ENCODE measurements around the gene TSR1.
A peak's percentile ranks its signal among the peaks of the same experiment; 100 is the strongest.
"Not testable (repeated sequence)": the region's sequence is repeated elsewhere in the genome, so short reads cannot be mapped to it uniquely, and the experiment has no call there.

The TSR1 gene

DNA sequence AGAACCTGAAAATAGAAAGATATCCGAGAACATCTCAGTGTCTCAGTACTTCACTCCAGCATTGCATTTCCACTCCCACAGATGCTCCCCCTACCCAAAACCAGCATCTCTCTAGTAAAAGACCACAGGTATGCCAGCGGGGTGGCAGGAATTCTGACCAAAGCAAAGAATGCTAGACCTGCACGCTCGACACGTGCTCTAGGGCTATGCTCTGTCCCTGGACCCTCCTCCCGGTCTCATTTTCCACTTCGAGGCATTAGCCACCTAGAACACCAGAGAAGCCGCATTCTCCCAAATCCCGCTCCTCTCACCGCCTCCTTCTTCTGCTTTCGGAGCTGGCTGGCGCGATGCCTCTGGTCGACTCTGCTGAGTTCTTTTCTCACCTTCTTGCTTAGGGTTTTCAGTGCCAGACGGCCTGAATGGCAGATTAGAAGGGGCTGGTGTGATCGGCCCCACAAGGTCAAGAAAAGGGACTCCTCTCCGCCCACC is 487 bp downstream of the TSR1 start:
- DNase-seq: no peak

DNA sequence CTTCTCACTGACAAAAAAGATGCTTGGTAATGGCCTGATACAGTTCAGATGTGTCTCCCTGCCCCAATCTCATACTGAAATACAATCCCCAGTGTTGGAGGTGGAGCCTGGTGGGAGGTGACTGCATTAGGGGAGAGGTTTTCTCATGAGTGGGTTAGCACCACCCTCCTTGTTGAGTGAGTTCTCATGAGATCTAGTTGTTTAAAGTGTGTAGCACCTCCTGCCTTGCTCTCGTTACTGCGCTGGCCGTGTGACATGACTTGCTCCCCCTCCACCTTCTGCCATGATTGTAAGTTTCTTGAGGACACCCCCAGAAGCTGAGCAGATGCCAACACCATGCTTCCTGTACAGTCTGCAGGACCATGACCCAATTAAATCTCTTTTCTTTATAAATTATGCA is 5.0 kb downstream of the TSR1 start:
- DNase-seq: no peak

DNA sequence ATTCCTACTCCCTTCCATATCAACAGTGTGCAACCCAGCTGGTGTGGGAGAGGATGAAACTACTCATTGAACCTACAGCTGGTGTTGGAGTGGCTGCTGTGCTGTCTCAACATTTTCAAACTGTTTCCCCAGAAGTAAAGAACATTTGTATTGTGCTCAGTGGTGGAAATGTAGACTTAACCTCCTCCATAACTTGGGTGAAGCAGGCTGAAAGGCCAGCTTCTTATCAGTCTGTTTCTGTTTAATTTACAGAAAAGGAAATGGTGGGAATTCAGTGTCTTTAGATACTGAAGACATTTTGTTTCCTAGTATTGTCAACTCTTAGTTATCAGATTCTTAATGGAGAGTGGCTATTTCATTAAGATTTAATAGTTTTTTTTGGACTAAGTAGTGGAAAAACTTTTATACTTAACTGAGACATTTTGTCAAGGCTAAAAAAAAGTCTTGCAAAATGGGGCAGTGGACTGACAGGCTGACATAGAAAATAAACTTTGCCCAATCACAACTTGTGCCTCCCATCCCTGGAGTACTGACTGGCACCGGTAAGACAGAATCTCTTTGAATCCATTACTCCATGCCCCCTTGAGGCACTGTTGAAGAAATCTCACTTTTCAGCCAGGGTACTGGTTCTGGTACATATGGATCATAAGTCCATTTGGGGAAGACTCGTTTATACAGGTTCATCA is 12.5 kb downstream of the TSR1 start:
- DNase-seq: no peak

DNA sequence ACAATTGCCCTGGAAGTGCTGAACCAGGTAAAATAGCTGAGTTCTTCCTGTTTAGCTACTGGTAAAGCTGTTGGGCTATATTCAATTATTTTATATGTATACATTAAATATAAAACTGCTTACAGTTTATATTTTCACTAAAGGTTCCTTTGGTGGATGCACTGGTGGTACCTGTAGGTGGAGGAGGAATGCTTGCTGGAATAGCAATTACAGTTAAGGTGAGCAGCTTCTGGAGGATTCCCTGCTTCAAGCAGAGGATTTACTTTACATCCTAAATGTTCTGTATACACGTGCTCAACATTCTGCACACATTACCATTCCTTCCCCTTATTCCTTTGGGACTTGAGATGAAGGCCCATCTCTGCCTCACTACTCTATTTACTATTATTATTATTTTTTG is 14.9 kb downstream of the TSR1 start:
- no peak for DNase-seq

DNA sequence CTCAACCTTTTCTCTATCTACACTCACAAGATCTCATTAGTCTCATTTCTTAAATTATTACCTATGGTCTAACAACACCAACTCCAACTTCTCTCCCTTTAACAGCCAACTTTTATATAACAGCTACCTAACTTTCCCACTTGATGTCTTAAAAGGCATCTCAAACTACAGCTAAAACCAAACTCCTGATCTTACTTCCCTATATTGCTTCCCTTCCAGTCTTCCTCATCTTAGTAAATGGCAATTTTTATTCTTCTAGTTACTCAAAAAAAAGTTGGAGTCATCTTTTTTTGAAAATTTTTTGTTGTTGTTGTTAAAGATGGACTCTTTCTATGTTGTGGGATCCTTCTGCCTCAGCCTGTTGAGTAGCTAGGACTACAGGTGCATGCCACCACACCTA is 17.2 kb downstream of the TSR1 start:
- DNase-seq: no peak

DNA sequence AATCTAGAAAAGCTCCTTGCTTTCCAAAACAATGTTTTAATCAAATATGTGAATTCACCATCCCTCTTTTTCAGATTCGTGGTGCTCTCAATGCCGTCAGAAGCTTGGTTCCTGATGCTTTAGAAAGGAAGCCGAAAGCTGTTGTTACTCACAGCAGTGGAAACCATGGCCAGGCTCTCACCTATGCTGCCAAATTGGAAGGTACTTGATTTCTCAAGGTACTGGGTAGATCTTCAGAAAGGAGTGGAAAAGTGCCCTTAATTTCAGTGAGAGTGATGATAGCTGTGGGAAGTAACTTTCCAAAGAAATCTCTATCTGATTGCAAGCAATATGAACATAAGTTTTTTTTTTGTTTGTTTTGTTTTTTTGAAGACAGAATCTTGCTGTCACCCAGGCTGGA is 18.5 kb downstream of the TSR1 start:
- no peak for DNase-seq

DNA sequence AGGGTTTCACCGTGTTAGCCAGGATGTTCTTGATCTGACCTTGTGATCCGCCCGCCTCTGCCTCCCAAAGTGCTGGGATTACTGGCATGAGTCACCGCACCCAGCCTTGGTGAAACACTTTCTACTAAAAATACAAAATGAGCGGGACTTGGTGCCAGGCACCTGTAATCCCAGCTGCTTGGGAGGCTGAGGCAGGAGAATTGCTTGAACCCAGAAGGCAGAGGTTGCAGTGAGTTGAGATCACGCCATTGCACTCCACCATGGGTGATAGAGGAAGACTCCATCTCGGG is 19.4 kb downstream of the TSR1 start:
- DNase-seq: not testable (repeated sequence)

DNA sequence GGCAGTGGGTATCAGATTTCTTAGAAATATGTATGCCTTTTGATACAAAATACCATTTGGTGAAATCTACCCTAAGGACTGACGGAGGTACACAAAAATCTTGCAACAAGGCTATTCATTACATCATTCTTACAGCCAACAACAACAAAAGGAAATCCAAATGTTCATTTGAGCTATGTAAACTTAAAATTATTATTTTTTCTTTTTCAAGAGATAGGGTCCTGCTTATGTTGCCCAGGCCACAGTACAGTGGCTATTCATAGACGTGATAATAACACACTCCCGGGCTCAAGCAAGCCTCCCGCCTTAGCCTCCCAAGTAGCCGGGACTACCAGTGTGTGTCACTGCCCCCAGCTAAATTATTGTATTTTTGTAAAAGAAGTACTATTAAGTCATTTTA is 23.5 kb downstream of the TSR1 start:
- no peak for DNase-seq

DNA sequence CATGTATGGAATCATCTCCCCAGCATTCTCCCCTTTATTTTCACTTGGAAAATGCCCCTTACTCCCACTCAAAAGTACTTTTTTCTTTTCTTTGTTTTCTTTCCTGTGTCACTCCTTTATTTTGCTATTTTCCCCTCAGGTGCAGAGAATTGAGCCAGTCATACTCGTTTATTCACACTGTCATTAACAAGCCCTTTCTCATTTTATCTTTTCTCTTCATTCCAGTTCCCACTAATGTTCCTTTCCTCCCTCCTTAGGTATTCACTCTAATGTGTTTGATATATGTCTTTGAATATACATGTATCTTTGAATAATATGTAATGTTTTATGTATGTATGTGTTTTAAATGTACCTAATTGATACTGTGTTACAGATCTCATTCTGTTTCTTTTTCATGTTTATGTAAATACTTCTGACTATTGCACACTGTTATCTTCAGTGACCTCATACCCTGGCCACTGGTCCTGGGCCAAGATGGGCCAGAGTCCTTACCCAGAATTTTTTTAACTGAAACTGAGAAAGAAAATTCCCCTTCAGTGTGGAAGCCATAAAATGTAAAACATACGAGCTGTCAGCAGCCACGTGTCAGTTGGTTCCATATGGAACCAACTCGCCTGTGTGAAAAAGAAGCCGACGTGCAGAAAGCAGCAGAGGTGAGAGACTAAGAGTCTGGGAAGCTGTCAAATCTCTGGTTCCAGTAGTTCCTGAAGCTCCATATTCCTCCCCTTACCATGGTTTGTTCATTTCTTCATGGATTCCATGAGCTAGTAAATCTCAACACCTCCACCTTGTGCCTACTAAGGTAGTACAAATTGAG is 26.7 kb downstream of the TSR1 start:
- no peak for DNase-seq

DNA sequence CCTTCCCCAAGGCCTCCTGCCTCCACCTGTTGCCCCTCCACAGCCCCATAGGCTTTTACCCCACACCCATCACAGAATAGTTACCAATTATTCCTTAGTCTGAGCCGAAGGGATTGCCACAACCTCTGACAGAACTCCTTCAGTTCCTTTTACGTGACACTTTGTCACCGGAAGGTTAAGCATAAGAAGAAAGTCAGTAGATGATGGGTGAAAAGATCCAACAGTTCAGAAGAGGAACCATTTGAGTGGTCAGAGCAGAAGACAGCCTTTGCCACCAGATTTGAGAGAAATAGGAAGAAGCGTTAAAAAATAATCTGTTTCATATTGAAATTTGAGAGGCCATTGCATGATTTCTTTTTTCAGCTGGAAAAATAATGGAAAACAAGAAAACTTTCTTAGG is 31.3 kb downstream of the TSR1 start:
- no peak for DNase-seq

DNA sequence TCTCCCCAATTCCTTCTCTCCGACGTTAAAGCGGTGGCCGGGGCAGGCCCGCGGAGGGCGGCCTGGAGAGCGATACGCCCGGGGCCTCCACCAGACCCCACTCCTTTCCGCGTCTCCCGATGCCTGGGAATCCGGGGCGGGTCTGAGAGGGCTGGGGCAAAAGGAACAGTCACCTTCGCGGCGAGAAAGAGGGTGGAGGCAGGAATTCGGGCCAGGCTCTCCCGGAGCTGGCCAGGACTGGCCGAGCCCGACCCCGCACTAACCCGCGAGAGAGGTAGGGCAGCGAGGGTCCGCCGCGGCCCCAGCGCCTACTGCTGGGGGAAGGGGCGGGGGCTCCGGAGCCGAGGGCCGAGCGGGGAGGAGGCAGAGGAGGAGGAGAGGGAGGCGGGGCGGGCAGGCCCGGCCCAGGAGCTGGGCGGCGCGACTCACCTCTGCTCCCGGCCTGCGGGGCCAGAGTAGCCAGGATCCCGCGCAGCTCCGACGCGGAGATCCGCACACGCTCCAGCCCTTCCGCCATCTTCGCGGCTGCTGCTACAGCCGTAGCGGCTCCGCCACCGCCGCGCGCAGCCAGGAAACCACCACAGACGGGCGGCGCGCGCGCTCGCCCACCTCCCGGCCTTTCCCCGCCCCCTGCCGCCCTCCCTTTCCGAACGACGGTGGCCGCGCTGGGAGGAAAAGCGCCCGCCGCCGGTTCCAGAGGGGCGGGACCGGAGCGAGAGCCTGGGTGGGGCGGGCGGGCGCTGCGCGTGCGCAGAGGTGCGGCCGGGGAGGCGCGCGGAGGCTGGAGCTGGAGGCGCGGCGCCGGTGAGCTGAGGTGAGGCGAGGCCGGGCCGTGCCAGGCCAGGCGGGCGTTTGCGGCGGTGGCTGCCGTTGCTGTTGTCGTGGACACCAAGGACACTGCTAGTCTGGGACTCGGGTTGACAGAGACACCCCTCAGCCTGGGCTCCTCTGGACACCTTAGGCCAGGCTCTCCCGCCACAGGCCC is 32.8 kb downstream of the TSR1 start, which contains the start of the genes SMG6 and SRR:
SMG6 (minus strand) TSS at position 582 of the 985 bp plus-strand sequence; CDS start at position 517, 65 bp downstream.
SRR (plus strand) TSS at position 747 of the 985 bp plus-strand sequence. CDS start 11,611 bp downstream, outside the sequence.
- peak; percentile 83 for DNase-seq

DNA sequence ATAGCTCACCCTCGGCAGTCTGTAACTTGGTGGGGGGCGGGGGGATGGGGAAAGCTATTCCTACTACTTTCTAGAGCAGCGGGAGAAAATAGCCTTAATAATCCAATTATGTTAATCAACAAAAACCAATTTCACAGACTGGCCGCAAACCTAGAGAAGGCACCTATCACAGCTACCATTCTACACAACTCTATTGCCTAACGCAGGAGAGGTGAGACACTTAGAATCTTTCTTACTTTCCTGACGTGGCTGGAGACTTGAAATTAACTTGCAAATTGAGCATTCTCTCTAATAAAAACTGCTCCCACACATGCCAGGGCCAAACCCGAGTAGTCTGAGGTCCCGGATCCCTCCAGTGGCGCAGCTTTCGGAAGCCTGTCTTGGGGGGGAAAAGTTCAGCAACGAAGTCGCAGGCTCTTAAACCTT is 33.5 kb downstream of the TSR1 start:
- DNase-seq: no peak

DNA sequence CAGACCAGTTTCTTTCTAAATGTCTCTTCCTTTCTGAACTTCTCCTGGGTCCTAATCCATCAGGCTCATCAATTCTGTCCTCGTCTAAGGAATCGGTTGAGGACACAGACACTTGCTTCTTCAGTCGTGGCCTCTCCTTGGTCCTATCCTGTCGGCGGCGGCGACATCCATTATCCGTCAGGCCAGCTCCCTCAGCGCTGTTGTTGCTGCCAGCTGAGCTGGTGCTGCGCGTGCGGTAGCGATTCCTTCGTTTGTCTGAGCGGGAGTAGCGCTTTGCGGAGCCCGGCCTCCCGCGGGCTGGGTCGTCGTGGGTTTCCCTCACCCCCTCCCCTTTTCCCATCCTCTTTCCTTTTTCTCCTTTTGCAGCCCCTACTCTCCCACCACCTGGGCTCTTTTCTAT is 36.5 kb downstream of the TSR1 start:
- DNase-seq: no peak

DNA sequence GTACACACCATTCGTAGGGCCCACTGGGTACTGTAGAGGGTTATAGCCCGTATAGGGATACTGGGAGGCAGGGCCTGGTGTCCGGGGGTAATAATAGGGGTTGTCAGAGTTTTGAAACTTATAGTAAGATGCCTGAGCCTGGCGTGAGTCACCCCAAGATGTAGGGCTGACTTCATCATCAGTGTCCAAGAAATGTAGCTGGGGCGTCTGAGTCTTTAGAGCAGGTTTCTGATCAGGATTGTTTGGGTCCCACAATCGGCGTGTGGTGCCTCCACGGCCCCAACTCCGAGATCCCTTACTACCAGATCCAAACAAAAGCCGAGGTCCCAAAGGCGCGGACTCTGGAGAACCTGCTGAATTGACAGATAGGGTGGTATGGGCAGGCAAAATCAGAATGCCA is 37.1 kb downstream of the TSR1 start:
- DNase-seq: no peak

DNA sequence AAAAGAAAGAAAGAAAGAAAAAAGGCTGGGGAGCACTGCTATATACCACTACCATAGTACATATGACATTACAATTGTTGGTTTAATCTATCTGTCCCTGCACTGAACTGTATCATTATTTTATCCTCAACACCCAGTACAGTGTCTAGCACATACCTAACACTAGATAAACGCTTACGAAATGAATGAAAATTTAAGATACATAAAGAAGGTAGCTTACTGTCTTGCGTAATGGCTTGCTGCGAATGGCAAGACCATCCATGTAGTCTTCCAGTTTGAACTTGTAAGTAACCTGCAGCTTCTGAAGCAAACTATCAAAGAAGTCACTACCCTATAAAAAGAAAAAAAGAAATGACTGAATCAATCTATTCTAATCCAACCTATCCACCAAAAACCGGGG is 39.2 kb downstream of the TSR1 start:
- DNase-seq: no peak

DNA sequence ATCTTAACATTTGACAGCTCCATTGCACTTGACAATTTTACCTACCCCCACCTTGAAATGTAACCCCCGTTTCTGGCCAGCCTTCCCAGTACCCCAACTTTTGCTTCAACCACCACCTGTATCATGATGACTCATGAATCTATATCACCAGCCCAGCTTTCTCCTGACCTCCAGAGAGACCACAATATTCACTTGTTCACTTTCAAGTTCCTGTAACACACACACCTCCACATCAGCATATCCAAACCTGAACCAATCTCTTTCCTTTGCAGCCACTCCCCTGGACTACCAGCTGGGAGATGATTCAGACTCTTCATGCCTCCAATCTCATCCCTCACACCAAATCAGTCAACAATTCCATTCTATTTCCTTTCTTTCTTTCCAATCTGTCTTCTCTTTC is 40.7 kb downstream of the TSR1 start:
- DNase-seq: no peak

DNA sequence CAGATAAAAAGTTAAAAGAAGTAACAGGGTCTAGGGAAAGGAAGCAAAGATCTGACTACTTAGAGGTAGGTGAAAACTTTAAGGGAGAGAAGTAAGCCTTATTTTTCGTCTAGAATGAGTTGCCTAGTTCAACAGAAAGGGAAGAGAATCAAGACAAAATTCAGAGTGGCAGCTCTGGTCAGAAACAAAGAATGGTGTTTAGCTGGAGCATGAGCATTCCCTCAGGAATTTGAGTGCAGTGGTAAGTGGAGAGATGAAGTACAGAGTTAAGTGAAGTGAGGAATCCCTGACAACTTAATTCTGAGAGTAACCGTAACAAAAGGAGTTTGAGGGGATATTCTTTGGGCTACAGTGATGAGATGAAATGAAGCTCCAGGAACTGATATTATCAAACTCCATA is 44.2 kb downstream of the TSR1 start:
- no peak for DNase-seq

DNA sequence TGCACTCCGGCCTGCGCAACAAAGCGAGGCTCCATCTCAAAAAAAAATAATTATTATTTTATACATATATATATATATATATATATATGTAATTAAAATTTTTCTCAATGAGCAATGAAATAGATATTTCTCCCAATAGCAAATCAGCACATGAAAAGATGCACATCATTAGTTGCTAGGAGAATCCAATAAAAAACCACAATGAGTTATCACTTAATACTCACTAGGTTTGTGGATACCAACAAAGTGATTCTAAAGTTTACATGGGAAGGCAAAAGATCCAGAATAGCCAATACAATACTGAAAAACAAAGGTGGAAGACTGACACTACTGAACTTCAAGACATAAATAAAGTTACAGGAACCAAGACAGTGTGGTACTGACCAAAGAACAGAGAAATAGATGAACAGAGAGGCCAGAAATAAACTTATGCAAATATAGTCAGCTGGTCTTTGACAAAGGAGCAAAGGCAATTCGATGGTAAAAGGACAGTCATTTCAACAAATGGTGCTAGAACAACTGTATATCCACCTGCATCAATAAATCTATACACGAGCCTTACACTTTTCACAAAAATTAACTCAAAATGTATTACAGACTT is 46.3 kb downstream of the TSR1 start:
- DNase-seq: no peak

DNA sequence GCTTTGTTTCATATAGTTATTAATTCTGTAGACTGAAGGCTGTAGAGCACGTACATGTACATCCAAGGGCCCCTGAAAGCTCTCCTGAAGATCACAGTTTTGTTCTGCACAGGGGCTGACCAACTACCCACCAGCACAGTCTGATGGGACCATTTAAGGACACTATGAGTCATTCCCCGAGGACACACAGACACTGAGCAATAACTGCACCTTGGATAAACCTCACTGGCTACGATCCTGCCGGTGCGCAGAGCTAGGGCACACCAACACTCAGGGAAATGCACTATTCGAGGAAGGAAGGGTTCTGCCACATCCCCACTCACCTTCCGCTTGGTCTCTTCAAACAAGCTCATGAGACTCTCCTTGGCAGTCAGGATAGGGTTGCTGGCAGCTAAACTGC is 53.0 kb downstream of the TSR1 start:
- no peak for DNase-seq

DNA sequence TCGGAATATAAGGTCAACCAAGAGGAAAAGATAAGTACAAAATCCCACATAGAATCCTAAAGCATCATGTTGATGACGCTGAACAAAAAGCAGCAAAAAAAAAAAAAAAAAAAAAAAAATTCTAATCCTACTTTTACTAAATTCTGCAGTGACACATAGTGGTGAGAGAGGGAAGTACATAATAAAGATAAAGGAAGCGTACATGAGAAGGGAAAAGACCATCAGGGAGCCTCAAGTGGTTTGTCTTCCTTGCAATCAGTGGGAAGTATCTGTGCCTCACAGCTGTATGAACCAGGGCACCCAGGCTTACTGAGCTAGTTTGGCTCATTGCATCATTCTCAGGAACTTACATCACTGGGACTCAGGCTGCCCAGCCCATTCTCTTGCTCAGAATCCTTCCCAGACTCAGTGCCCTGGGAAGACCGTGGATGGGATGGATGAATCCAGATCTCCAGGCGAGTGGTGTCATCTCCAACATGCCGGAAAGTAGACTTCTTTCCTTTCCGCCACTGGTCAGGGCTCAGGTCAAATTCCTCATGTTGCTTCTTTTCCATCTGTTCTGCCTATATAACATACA is 53.9 kb downstream of the TSR1 start:
- DNase-seq: peak; percentile 27

DNA sequence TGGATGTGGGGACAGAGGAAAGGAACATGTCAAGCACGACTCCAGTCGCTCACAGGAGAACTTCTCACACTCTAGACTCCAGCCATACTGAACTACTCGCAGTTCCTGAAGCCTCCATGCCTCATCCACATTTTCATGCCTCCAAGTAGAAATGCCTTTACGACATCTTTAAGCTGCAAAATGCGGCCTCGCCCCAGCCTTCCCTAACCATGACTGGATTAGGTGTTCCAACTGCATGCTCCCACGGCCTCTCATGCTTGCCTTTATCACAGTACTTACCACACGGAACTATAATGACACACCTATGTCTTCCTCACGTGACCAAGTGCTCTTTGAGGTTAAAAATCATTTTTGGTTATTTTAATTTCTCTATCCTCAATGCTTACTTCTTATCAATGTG is 56.5 kb downstream of the TSR1 start:
- no peak for DNase-seq

DNA sequence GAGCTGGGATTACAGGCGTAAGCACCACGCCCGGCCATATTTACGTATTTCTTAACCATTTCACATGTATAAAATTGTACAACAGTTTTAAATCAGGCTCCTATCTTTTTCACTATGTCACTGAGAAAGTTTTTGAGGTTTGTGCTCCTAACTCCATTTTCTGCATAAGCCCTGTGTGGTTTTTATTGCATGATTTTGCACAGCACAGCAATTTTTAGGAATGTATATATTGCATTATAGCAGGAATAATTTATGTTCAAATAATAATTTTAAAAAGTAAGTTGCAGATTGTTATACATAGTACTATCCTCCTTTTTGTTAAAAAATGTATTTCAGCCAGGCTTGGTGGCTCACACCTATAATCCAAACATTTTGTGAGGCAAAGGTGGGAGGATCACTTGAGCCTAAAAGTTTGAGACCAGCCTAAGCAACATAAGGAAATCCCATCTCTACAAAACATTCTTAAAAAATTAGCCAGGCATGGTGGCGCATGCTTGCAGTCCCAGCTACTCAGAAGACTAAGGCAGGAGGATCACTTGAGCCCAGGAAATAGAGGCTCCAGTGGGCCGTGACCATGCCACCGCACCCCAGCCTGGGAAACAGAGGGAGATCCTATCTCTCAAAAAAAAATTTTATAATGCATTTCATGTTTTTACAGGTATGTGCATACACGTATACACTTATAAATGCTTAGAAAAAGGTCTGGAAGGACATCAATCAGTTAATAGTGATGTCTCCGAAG is 58.7 kb downstream of the TSR1 start:
- no peak for DNase-seq

All from GDM1 (cell line).